ENCODE measurements around the gene HTR4. TPM values are rescaled to one million over a fixed set of nuclear protein-coding genes. Genes with fewer than 3 reads are reported as not detected.

The HTR4 gene
- total RNA-seq, 2 experiments from 2014 or later, result not detected

- no peak overlapping the region for H3K4me3 ChIP-seq (ENCODE audit: low read depth, low read length, poor library complexity, severe bottlenecking)
- no peak overlapping the region for H2AFZ ChIP-seq (ENCODE audit: low read length)
- no peaks in the 10 kb centered on the region for H4K20me1 ChIP-seq (ENCODE audit: insufficient read depth, low read length)
- H3K4me2 ChIP-seq (ENCODE audit: low read length), result no peak overlapping the region
- POLR2A ChIA-PET, result no interaction called here
- H3K36me3 ChIP-seq (ENCODE audit: insufficient read depth, low read length), result no peaks in the 10 kb centered on the region
- H3K27ac ChIP-seq (ENCODE audit: low read depth, low read length, poor library complexity, severe bottlenecking), result no peak overlapping the region
- no peaks in the 10 kb centered on the region for H3K9me2 ChIP-seq (ENCODE audit: insufficient read depth, low read length)
- CTCF ChIA-PET (ENCODE audit: unreplicated experiment), result interaction anchor here (0.5 kb wide), 1 partner anchor 645 kb away, joined by 3 read pairs; no protein-coding TSS in a partner anchor
- H3K4me1 ChIP-seq (ENCODE audit: insufficient read depth, low read length, poor library complexity, severe bottlenecking), result no peaks in the 10 kb centered on the region
- DNase-seq (ENCODE audit: low spot score), result no peak
- intact Hi-C loops (cut with micrococcal nuclease; ENCODE audit: unreplicated experiment), result no loop called here
- H3K79me2 ChIP-seq (ENCODE audit: insufficient read depth, low read depth, low read length), result no peaks in the 10 kb centered on the region
- no peaks in the 10 kb centered on the region for H3K9me3 ChIP-seq (ENCODE audit: low read length)
- no peak for TF ChIP-seq EZH2phosphoT487 (IDR thresholded peaks at IDR 0.05; ENCODE audit: borderline replicate concordance, low read depth, low read length)
- TF ChIP-seq CTCF (conservative IDR thresholded peaks at IDR 0.05; ENCODE audit: low read length), result no peak
- BruUV-seq (replicated peaks), result no TSS peak
These were observed 186.4 kb downstream of the HTR4 start for GRCh38 chr5:148467958-148468357.

GRCh38 chr5:148466236-148466580 lies 188.1 kb downstream of the HTR4 start:
- intact Hi-C loops (cut with micrococcal nuclease; ENCODE audit: unreplicated experiment), result no loop called here
- H3K36me3 ChIP-seq (ENCODE audit: insufficient read depth, low read length), result no peaks in the 10 kb centered on the region
- H3K9me2 ChIP-seq (ENCODE audit: insufficient read depth, low read length), result no peaks in the 10 kb centered on the region
- no peaks in the 10 kb centered on the region for H3K4me1 ChIP-seq (ENCODE audit: insufficient read depth, low read length, poor library complexity, severe bottlenecking)
- no peak for DNase-seq (ENCODE audit: low spot score)
- ChIA-PET POLR2A (interaction anchor here (0.7 kb wide), 1 partner anchor 335 kb away, joined by 3 read pairs; no protein-coding TSS in a partner anchor), CTCF (ENCODE audit: unreplicated experiment) (no interaction called here)
- no peak overlapping the region for H2AFZ ChIP-seq (ENCODE audit: low read length)
- no peaks in the 10 kb centered on the region for H3K9me3 ChIP-seq (ENCODE audit: low read length)
- H3K79me2 ChIP-seq (ENCODE audit: insufficient read depth, low read depth, low read length), result no peaks in the 10 kb centered on the region
- H3K4me2 ChIP-seq (ENCODE audit: low read length), result no peak overlapping the region
- BruUV-seq (replicated peaks), result no TSS peak
- H4K20me1 ChIP-seq (ENCODE audit: insufficient read depth, low read length), result no peaks in the 10 kb centered on the region
- H3K4me3 ChIP-seq (ENCODE audit: low read depth, low read length, poor library complexity, severe bottlenecking), result no peak overlapping the region
- no peak for TF ChIP-seq EZH2phosphoT487 (IDR thresholded peaks at IDR 0.05; ENCODE audit: borderline replicate concordance, low read depth, low read length)
- TF ChIP-seq CTCF (conservative IDR thresholded peaks at IDR 0.05; ENCODE audit: low read length), result no peak
- H3K27ac ChIP-seq (ENCODE audit: low read depth, low read length, poor library complexity, severe bottlenecking), result no peak overlapping the region

GRCh38 chr5:148465381-148466235 lies 188.7 kb downstream of the HTR4 start:
- no peak for TF ChIP-seq CTCF (conservative IDR thresholded peaks at IDR 0.05; ENCODE audit: low read length)
- H3K27ac ChIP-seq (ENCODE audit: low read depth, low read length, poor library complexity, severe bottlenecking), result no peak overlapping the region
- H3K4me3 ChIP-seq (ENCODE audit: low read depth, low read length, poor library complexity, severe bottlenecking), result no peak overlapping the region
- H3K36me3 ChIP-seq (ENCODE audit: insufficient read depth, low read length), result no peaks in the 10 kb centered on the region
- CTCF ChIA-PET (ENCODE audit: unreplicated experiment), result no interaction called here
- H2AFZ ChIP-seq (ENCODE audit: low read length), result no peak overlapping the region
- H3K9me3 ChIP-seq (ENCODE audit: low read length), result no peaks in the 10 kb centered on the region
- intact Hi-C loops (cut with micrococcal nuclease; ENCODE audit: unreplicated experiment), result no loop called here
- DNase-seq (ENCODE audit: low spot score), result no peak
- H4K20me1 ChIP-seq (ENCODE audit: insufficient read depth, low read length), result no peaks in the 10 kb centered on the region
- no peak overlapping the region for H3K4me2 ChIP-seq (ENCODE audit: low read length)
- no peaks in the 10 kb centered on the region for H3K79me2 ChIP-seq (ENCODE audit: insufficient read depth, low read depth, low read length)
- H3K9me2 ChIP-seq (ENCODE audit: insufficient read depth, low read length), result no peaks in the 10 kb centered on the region
- POLR2A ChIA-PET, result interaction anchor here (0.7 kb wide), 1 partner anchor 334 kb away, joined by 3 read pairs; no protein-coding TSS in a partner anchor
- no peaks in the 10 kb centered on the region for H3K4me1 ChIP-seq (ENCODE audit: insufficient read depth, low read length, poor library complexity, severe bottlenecking)
- no TSS peak for BruUV-seq (replicated peaks)
